Neuron (in vitro differentiated cells): ENCODE data around the gene ANGEL2.
A peak's percentile ranks its signal among the peaks of the same experiment; 100 is the strongest.

Experiments
- H2AFZ ChIP-seq: one replicate; pipeline ENCODE4 v1.6.1; 2013; ENCODE audit warnings: low read depth, mild to moderate bottlenecking, inconsistent platforms, low read length, moderate library complexity
- H3K27me3 ChIP-seq: one replicate; pipeline ENCODE4 v1.6.1; 2013; ENCODE audit warnings: low read length; ENCODE audit not compliant: insufficient read depth
- H3K36me3 ChIP-seq: one replicate; pipeline ENCODE4 v1.6.1; 2013; ENCODE audit warnings: low read length; ENCODE audit not compliant: insufficient read depth
- H3K4me1 ChIP-seq: one replicate; pipeline ENCODE4 v1.6.1; 2013; ENCODE audit warnings: low read length; ENCODE audit not compliant: insufficient read depth
- H3K4me3 ChIP-seq: 2 replicates; pipeline ENCODE4 v1.5.1; 2013; ENCODE audit warnings: mild to moderate bottlenecking, low read length, moderate library complexity
- H3K9me3 ChIP-seq: one replicate; pipeline ENCODE4 v1.6.1; 2013; ENCODE audit warnings: low read length

ANGEL2 gene

GRCh38 chr1:212950243-212951125 is 65.2 kb downstream of the ANGEL2 start, which contains the start of gene VASH2:
Gene VASH2 (plus strand): TSS chr1:212950541. CDS start chr1:212951543, 1,002 bp downstream.
- Histone ChIP-seq H3K27me3 (no peaks in the 10 kb centered on the region), H3K9me3 (no peaks in the 10 kb centered on the region), H3K4me1 (peaks cover 9% of the 10 kb centered on the region), H2AFZ (peak within 1 kb of the TSS; percentile 97), H3K4me3 (peak within 1 kb of the TSS; percentile 71), H3K36me3 (no peaks in the 10 kb centered on the region)

- Histone ChIP-seq H3K27me3 (no peaks in the 10 kb centered on the region), H3K4me1 (peaks cover 9% of the 10 kb centered on the region), H3K4me3 (peak overlapping the region; percentile 71), H2AFZ (peak overlapping the region; percentile 97), H3K9me3 (no peaks in the 10 kb centered on the region), H3K36me3 (no peaks in the 10 kb centered on the region)
Observed at GRCh38 chr1:212949771-212950170, 65.9 kb downstream of the ANGEL2 start.

- H3K27me3 ChIP-seq: no peaks in the 10 kb centered on the region
- peaks cover 7% of the 10 kb centered on the region for H3K4me1 ChIP-seq
- no peaks in the 10 kb centered on the region for H3K9me3 ChIP-seq
- H3K36me3 ChIP-seq: no peaks in the 10 kb centered on the region
- H3K4me3 ChIP-seq: no peak overlapping the region
- no peak overlapping the region for H2AFZ ChIP-seq
Observed at GRCh38 chr1:212946872-212947271, 68.8 kb downstream of the ANGEL2 start.

GRCh38 chr1:212945463-212946160 is 70.1 kb downstream of the ANGEL2 start:
- H2AFZ ChIP-seq: no peak overlapping the region
- H3K27me3 ChIP-seq: no peaks in the 10 kb centered on the region
- H3K4me3 ChIP-seq: no peak overlapping the region
- H3K4me1 ChIP-seq: peaks cover 2% of the 10 kb centered on the region
- no peaks in the 10 kb centered on the region for H3K9me3 ChIP-seq
- H3K36me3 ChIP-seq: no peaks in the 10 kb centered on the region

- peaks cover 2% of the 10 kb centered on the region for H3K4me1 ChIP-seq
- no peak overlapping the region for H3K4me3 ChIP-seq
- H3K27me3 ChIP-seq: no peaks in the 10 kb centered on the region
- no peaks in the 10 kb centered on the region for H3K9me3 ChIP-seq
- H3K36me3 ChIP-seq: no peaks in the 10 kb centered on the region
- H2AFZ ChIP-seq: no peak overlapping the region
Observed at GRCh38 chr1:212945056-212945455, 70.6 kb downstream of the ANGEL2 start.

GRCh38 chr1:212944229-212944901 is 71.3 kb downstream of the ANGEL2 start:
- no peaks in the 10 kb centered on the region for H3K27me3 ChIP-seq
- no peaks in the 10 kb centered on the region for H3K36me3 ChIP-seq
- no peak overlapping the region for H3K4me3 ChIP-seq
- no peaks in the 10 kb centered on the region for H3K4me1 ChIP-seq
- no peak overlapping the region for H2AFZ ChIP-seq
- H3K9me3 ChIP-seq: no peaks in the 10 kb centered on the region

GRCh38 chr1:212943393-212943710 is 72.3 kb downstream of the ANGEL2 start:
- Histone ChIP-seq H3K36me3 (no peaks in the 10 kb centered on the region), H3K4me3 (no peak overlapping the region), H3K4me1 (no peaks in the 10 kb centered on the region), H2AFZ (no peak overlapping the region), H3K9me3 (no peaks in the 10 kb centered on the region), H3K27me3 (no peaks in the 10 kb centered on the region)

- Histone ChIP-seq H3K4me3 (no peak overlapping the region), H3K27me3 (no peaks in the 10 kb centered on the region), H3K9me3 (no peaks in the 10 kb centered on the region), H2AFZ (no peak overlapping the region), H3K4me1 (no peaks in the 10 kb centered on the region), H3K36me3 (no peaks in the 10 kb centered on the region)
Observed at GRCh38 chr1:212942679-212943392, 72.8 kb downstream of the ANGEL2 start.
